Smooth muscle cell (in vitro differentiated cells): ENCODE measurements around the gene ZNF444. TPM values are rescaled to one million over a fixed set of nuclear protein-coding genes. Genes with fewer than 3 reads are reported as not detected.
A peak's percentile ranks its signal among the peaks of the same experiment; 100 is the strongest.

Source experiments
- DNase-seq: peaks from one replicate; lab custom pipeline; 2025; ENCODE audit not compliant: unreplicated experiment; lab: John Stamatoyannopoulos, UW
- H2AFZ ChIP-seq: fragments of 200-600 bp; sonication (generic); 2 replicates; pipeline ENCODE4 v1.6.0; 2016; ENCODE audit warnings: antibody characterized with exemption, low read depth, mild to moderate bottlenecking
- H3F3A ChIP-seq: fragments of 200-600 bp; sonication (generic); 2 replicates; pipeline ENCODE4 v1.6.0; 2017; ENCODE audit warnings: antibody characterized with exemption, low read depth
- H3K27ac ChIP-seq: fragments of 200-600 bp; sonication (generic); 2 replicates; pipeline ENCODE4 v1.5.1; 2016; ENCODE audit warnings: low read depth, mild to moderate bottlenecking
- H3K27me3 ChIP-seq: fragments of 200-600 bp; sonication (generic); 2 replicates; pipeline ENCODE4 v1.6.1; 2016; ENCODE audit warnings: low read depth, mild to moderate bottlenecking
- H3K36me3 ChIP-seq: fragments of 200-600 bp; sonication (generic); 2 replicates; pipeline ENCODE4 v1.5.1; 2016; ENCODE audit warnings: low read depth
- H3K4me1 ChIP-seq: fragments of 200-600 bp; sonication (generic); 2 replicates; pipeline ENCODE4 v1.5.1; 2016; ENCODE audit warnings: low read depth
- H3K4me2 ChIP-seq: fragments of 200-600 bp; sonication (generic); 2 replicates; pipeline ENCODE4 v1.6.0; 2016; ENCODE audit warnings: mild to moderate bottlenecking
- H3K4me3 ChIP-seq: fragments of 200-600 bp; sonication (generic); 2 replicates; pipeline ENCODE4 v1.5.1; 2016; ENCODE audit warnings: mild to moderate bottlenecking
- H3K79me2 ChIP-seq: fragments of 200-600 bp; sonication (generic); 2 replicates; pipeline ENCODE4 v1.6.0; 2016; ENCODE audit warnings: low read depth, mild to moderate bottlenecking
- H3K9ac ChIP-seq: fragments of 200-600 bp; sonication (generic); 2 replicates; pipeline ENCODE4 v1.6.0; 2016; ENCODE audit warnings: low read depth
- H3K9me3 ChIP-seq: fragments of 200-600 bp; sonication (generic); replicated peaks from 2 replicates; pipeline ENCODE4 v1.5.1; 2016; ENCODE audit warnings: low read depth
- H4K20me1 ChIP-seq: fragments of 200-600 bp; sonication (generic); 2 replicates; pipeline ENCODE4 v1.6.0; 2016; ENCODE audit warnings: low read depth
- CTCF ChIP-seq: fragments of 200-600 bp; sonication (generic); IDR thresholded peaks from 2 replicates; pipeline ENCODE4 v1.5.1; 2017; ENCODE audit warnings: borderline replicate concordance, mild to moderate bottlenecking, antibody characterized with exemption; ENCODE audit not compliant: insufficient read depth, poor library complexity, severe bottlenecking
- WGBS: methylation state at CpG from one replicate; pipeline ENCODE4 v1.1.7; 2016; ENCODE audit warnings: low lambda C conversion rate; 5-methylcytosine and 5-hydroxymethylcytosine counted together
- polyA plus RNA-seq: library from polyadenylated mRNA; unstranded; fragments of >200 nt; fragmentation: Nextera tagmentation; extraction: Ambion mirVana; gene quantifications from 2 replicates; pipeline ENCODE4 v1.2.1, GENCODE V29; 2016
- total RNA-seq: library from RNA; depleted of rRNA; stranded (reverse); fragments of >200 nt; gene quantifications from 2 replicates; pipeline ENCODE4 v1.2.3, GENCODE V29; 2014

The ZNF444 gene
- total and polyA plus RNA-seq, 2 experiments from 2014 or later: 20.0 to 40.6 TPM

GRCh38 chr19:56120371-56121179, 20.5 kb upstream of the ZNF444 start:
- Histone ChIP-seq H3F3A (peaks cover 5% of the 10 kb centered on the region), H3K4me2 (peak overlapping the region; percentile 98), H4K20me1 (peaks cover 47% of the 10 kb centered on the region), H3K4me1 (peaks cover 13% of the 10 kb centered on the region), H2AFZ (no peak overlapping the region), H3K36me3 (no peaks in the 10 kb centered on the region), H3K27me3 (no peaks in the 10 kb centered on the region), H3K9me3 (no peaks in the 10 kb centered on the region), H3K27ac (peak overlapping the region; percentile 95), H3K9ac (peak overlapping the region; percentile 96), H3K79me2 (peaks cover 50% of the 10 kb centered on the region), H3K4me3 (peak overlapping the region; percentile 90)
- WGBS: 2% methylated on average over 37 of the region's 99 CpGs
- TF ChIP-seq CTCF: peak; percentile 10
- peak; percentile 72 for DNase-seq

- DNase-seq: peak; percentile 95
These were observed 19.6 kb upstream of the ZNF444 start, which contains the start of gene ZNF787 for GRCh38 chr19:56121180-56122167. Gene ZNF787, minus strand, starts transcription at chr19:56121295. Its CDS starts 18,078 bp downstream, at chr19:56103217.

GRCh38 chr19:56123266-56123891, 17.7 kb upstream of the ZNF444 start:
- no peak overlapping the region for H3K4me2 ChIP-seq

More at GRCh38 chr19:56121180-56122167, 19.6 kb upstream of the ZNF444 start, which contains the start of gene ZNF787:
- H3K79me2 ChIP-seq: peaks cover 41% of the 10 kb centered on the region
- H3K4me1 ChIP-seq: peaks cover 13% of the 10 kb centered on the region
- H3K27ac ChIP-seq: peak within 1 kb of the TSS; percentile 95
- no peaks in the 10 kb centered on the region for H3K36me3 ChIP-seq
- H3F3A ChIP-seq: peaks cover 5% of the 10 kb centered on the region
- peak within 1 kb of the TSS; percentile 90 for H2AFZ ChIP-seq
- 18% methylated on average over 28 of the region's 74 CpGs for WGBS
- H3K9me3 ChIP-seq: no peaks in the 10 kb centered on the region
- H4K20me1 ChIP-seq: peaks cover 38% of the 10 kb centered on the region
- H3K4me3 ChIP-seq: peak within 1 kb of the TSS; percentile 90
- peak within 1 kb of the TSS; percentile 96 for H3K9ac ChIP-seq
- H3K27me3 ChIP-seq: no peaks in the 10 kb centered on the region
- no peak for TF ChIP-seq CTCF
- peak within 1 kb of the TSS; percentile 98 for H3K4me2 ChIP-seq

More at GRCh38 chr19:56123266-56123891, 17.7 kb upstream of the ZNF444 start:
- Histone ChIP-seq H3K9ac (no peak overlapping the region), H3K9me3 (no peaks in the 10 kb centered on the region), H3K27ac (no peak overlapping the region), H4K20me1 (peaks cover 19% of the 10 kb centered on the region), H3K27me3 (no peaks in the 10 kb centered on the region), H3K79me2 (peaks cover 22% of the 10 kb centered on the region), H3K4me3 (no peak overlapping the region), H3F3A (peaks cover 5% of the 10 kb centered on the region), H2AFZ (peak overlapping the region; percentile 58), H3K36me3 (no peaks in the 10 kb centered on the region), H3K4me1 (peaks cover 13% of the 10 kb centered on the region)
- no peak for TF ChIP-seq CTCF
- DNase-seq: no peak
- 96% methylated on average over 16 of the region's 16 CpGs for WGBS
